ENCODE measurements around the gene PABPC3. TPM values are rescaled to one million over a fixed set of nuclear protein-coding genes. Genes with fewer than 3 reads are reported as not detected.

The PABPC3 gene
- polyA plus RNA-seq, 1 donor, result 0.51 TPM

GRCh38 chr13:25135896-25136295 lies 40.0 kb downstream of the PABPC3 start:
- Histone ChIP-seq H3K36me3 (ENCODE audit: control insufficient read depth, insufficient read depth, low read length) (no peaks in the 10 kb centered on the region), H3K27me3 (ENCODE audit: control insufficient read depth, insufficient read depth, low read length) (peaks cover 17% of the 10 kb centered on the region), H3K27ac (ENCODE audit: low read length) (no peak overlapping the region), H3K4me1 (ENCODE audit: control insufficient read depth, insufficient read depth, low read length) (no peaks in the 10 kb centered on the region), H3K9me3 (ENCODE audit: control insufficient read depth, low read depth, low read length) (no peaks in the 10 kb centered on the region), H3K4me3 (ENCODE audit: low read length) (no peak overlapping the region)
- DNase-seq, result no peak
- WGBS (ENCODE audit: insufficient coverage, low lambda C conversion rate), result 100% methylated on average over 1 of the region's 4 CpGs

GRCh38 chr13:25136880-25137787 lies 41.2 kb downstream of the PABPC3 start:
- no peaks in the 10 kb centered on the region for H3K36me3 ChIP-seq (ENCODE audit: control insufficient read depth, insufficient read depth, low read length)
- H3K27me3 ChIP-seq (ENCODE audit: control insufficient read depth, insufficient read depth, low read length), result peaks cover 17% of the 10 kb centered on the region
- WGBS (ENCODE audit: insufficient coverage, low lambda C conversion rate), result 33% methylated on average over 2 of the region's 15 CpGs
- no peaks in the 10 kb centered on the region for H3K9me3 ChIP-seq (ENCODE audit: control insufficient read depth, low read depth, low read length)
- no peak for DNase-seq
- H3K27ac ChIP-seq (ENCODE audit: low read length), result no peak overlapping the region
- no peak overlapping the region for H3K4me3 ChIP-seq (ENCODE audit: low read length)
- no peaks in the 10 kb centered on the region for H3K4me1 ChIP-seq (ENCODE audit: control insufficient read depth, insufficient read depth, low read length)

- no peaks in the 10 kb centered on the region for H3K9me3 ChIP-seq (ENCODE audit: control insufficient read depth, low read depth, low read length)
- no peak overlapping the region for H3K4me3 ChIP-seq (ENCODE audit: low read length)
- no CpG with 5 or more reads among the region's 3 CpGs for WGBS (ENCODE audit: insufficient coverage, low lambda C conversion rate)
- H3K36me3 ChIP-seq (ENCODE audit: control insufficient read depth, insufficient read depth, low read length), result no peaks in the 10 kb centered on the region
- no peak for DNase-seq
- H3K4me1 ChIP-seq (ENCODE audit: control insufficient read depth, insufficient read depth, low read length), result no peaks in the 10 kb centered on the region
- peaks cover 17% of the 10 kb centered on the region for H3K27me3 ChIP-seq (ENCODE audit: control insufficient read depth, insufficient read depth, low read length)
- H3K27ac ChIP-seq (ENCODE audit: low read length), result no peak overlapping the region
Measured at GRCh38 chr13:25137788-25138115, 41.8 kb downstream of the PABPC3 start.

- DNase-seq, result no peak
- Histone ChIP-seq H3K36me3 (ENCODE audit: control insufficient read depth, insufficient read depth, low read length) (no peaks in the 10 kb centered on the region), H3K27ac (ENCODE audit: low read length) (no peak overlapping the region), H3K27me3 (ENCODE audit: control insufficient read depth, insufficient read depth, low read length) (peaks cover 12% of the 10 kb centered on the region), H3K4me3 (ENCODE audit: low read length) (no peak overlapping the region), H3K4me1 (ENCODE audit: control insufficient read depth, insufficient read depth, low read length) (no peaks in the 10 kb centered on the region), H3K9me3 (ENCODE audit: control insufficient read depth, low read depth, low read length) (no peaks in the 10 kb centered on the region)
- no CpG with 5 or more reads among the region's 5 CpGs for WGBS (ENCODE audit: insufficient coverage, low lambda C conversion rate)
Measured at GRCh38 chr13:25141042-25141441, 45.1 kb downstream of the PABPC3 start.

GRCh38 chr13:25143706-25144105 lies 47.8 kb downstream of the PABPC3 start:
- Histone ChIP-seq H3K27me3 (ENCODE audit: control insufficient read depth, insufficient read depth, low read length) (no peaks in the 10 kb centered on the region), H3K27ac (ENCODE audit: low read length) (no peak overlapping the region), H3K4me1 (ENCODE audit: control insufficient read depth, insufficient read depth, low read length) (no peaks in the 10 kb centered on the region), H3K4me3 (ENCODE audit: low read length) (no peak overlapping the region), H3K9me3 (ENCODE audit: control insufficient read depth, low read depth, low read length) (no peaks in the 10 kb centered on the region), H3K36me3 (ENCODE audit: control insufficient read depth, insufficient read depth, low read length) (no peaks in the 10 kb centered on the region)
- WGBS (ENCODE audit: insufficient coverage, low lambda C conversion rate), result 92% methylated on average over 2 of the region's 7 CpGs
- no peak for DNase-seq

GRCh38 chr13:25147638-25148401 lies 51.9 kb downstream of the PABPC3 start:
- no peak overlapping the region for H3K4me3 ChIP-seq (ENCODE audit: low read length)
- no peaks in the 10 kb centered on the region for H3K9me3 ChIP-seq (ENCODE audit: control insufficient read depth, low read depth, low read length)
- no peaks in the 10 kb centered on the region for H3K4me1 ChIP-seq (ENCODE audit: control insufficient read depth, insufficient read depth, low read length)
- H3K27me3 ChIP-seq (ENCODE audit: control insufficient read depth, insufficient read depth, low read length), result peaks cover 3% of the 10 kb centered on the region
- no peak for DNase-seq
- H3K36me3 ChIP-seq (ENCODE audit: control insufficient read depth, insufficient read depth, low read length), result no peaks in the 10 kb centered on the region
- no peak overlapping the region for H3K27ac ChIP-seq (ENCODE audit: low read length)
- WGBS (ENCODE audit: insufficient coverage, low lambda C conversion rate), result 80% methylated on average over 1 of the region's 4 CpGs

GRCh38 chr13:25148402-25148771 lies 52.5 kb downstream of the PABPC3 start:
- DNase-seq, result no peak
- no peaks in the 10 kb centered on the region for H3K4me1 ChIP-seq (ENCODE audit: control insufficient read depth, insufficient read depth, low read length)
- WGBS (ENCODE audit: insufficient coverage, low lambda C conversion rate), result 80% methylated on average over 1 of the region's 5 CpGs
- H3K9me3 ChIP-seq (ENCODE audit: control insufficient read depth, low read depth, low read length), result no peaks in the 10 kb centered on the region
- H3K36me3 ChIP-seq (ENCODE audit: control insufficient read depth, insufficient read depth, low read length), result no peaks in the 10 kb centered on the region
- peaks cover 4% of the 10 kb centered on the region for H3K27me3 ChIP-seq (ENCODE audit: control insufficient read depth, insufficient read depth, low read length)
- H3K27ac ChIP-seq (ENCODE audit: low read length), result no peak overlapping the region
- no peak overlapping the region for H3K4me3 ChIP-seq (ENCODE audit: low read length)

Other genes with a start within 250 kb of the PABPC3 start
- 0.39 TPM for gene AMER2, start 76.2 kb downstream of the PABPC3 start, polyA plus RNA-seq
- gene MTMR6, start 191.4 kb downstream of the PABPC3 start, polyA plus RNA-seq, result 13.9 TPM
- 33.6 TPM for gene NUP58, start 205.5 kb downstream of the PABPC3 start, polyA plus RNA-seq